ENCODE results near the gene PCSK4.
"Not testable (repeated sequence)": the region's sequence is repeated elsewhere in the genome, so short reads cannot be mapped to it uniquely, and the experiment has no call there.

Gene PCSK4

GRCh38 chr19:1503925-1504773, 14.0 kb upstream of the PCSK4 start:
- in situ Hi-C loops (cut with HindIII; ENCODE audit: low sequenced_read_pairs) = no loop called here
- no peak for TF ChIP-seq CTCF (IDR thresholded peaks at IDR 0.05; ENCODE audit: low read depth, low read length)
- no peak for DNase-seq (ENCODE audit: low read depth, low spot score)
- no peak overlapping the region for H3K4me3 ChIP-seq (ENCODE audit: low read depth, low read length)

- no peak overlapping the region for H3K4me3 ChIP-seq (ENCODE audit: low read depth, low read length)
- in situ Hi-C loops (cut with HindIII; ENCODE audit: low sequenced_read_pairs) = no loop called here
- DNase-seq (ENCODE audit: low read depth, low spot score) = no peak
- peak; percentile 73 for TF ChIP-seq CTCF (IDR thresholded peaks at IDR 0.05; ENCODE audit: low read depth, low read length)
Measured at GRCh38 chr19:1503089-1503924, 13.2 kb upstream of the PCSK4 start.

- in situ Hi-C loops (cut with HindIII; ENCODE audit: low sequenced_read_pairs) = no loop called here
- no peak for TF ChIP-seq CTCF (IDR thresholded peaks at IDR 0.05; ENCODE audit: low read depth, low read length)
- DNase-seq (ENCODE audit: low read depth, low spot score) = no peak
- no peak overlapping the region for H3K4me3 ChIP-seq (ENCODE audit: low read depth, low read length)
Measured at GRCh38 chr19:1502433-1503088, 12.4 kb upstream of the PCSK4 start.

GRCh38 chr19:1501200-1501595, 11.0 kb upstream of the PCSK4 start:
- in situ Hi-C loops (cut with HindIII; ENCODE audit: low sequenced_read_pairs) = no loop called here
- H3K4me3 ChIP-seq (ENCODE audit: low read depth, low read length) = no peak overlapping the region
- TF ChIP-seq CTCF (IDR thresholded peaks at IDR 0.05; ENCODE audit: low read depth, low read length) = no peak
- no peak for DNase-seq (ENCODE audit: low read depth, low spot score)

GRCh38 chr19:1499231-1499630, 9.1 kb upstream of the PCSK4 start:
- DNase-seq (ENCODE audit: low read depth, low spot score); H3K4me3 ChIP-seq (ENCODE audit: low read depth, low read length); in situ Hi-C loops (cut with HindIII; ENCODE audit: low sequenced_read_pairs): not testable (repeated sequence)

GRCh38 chr19:1497578-1498235, 7.6 kb upstream of the PCSK4 start:
- H3K4me3 ChIP-seq (ENCODE audit: low read depth, low read length) = no peak overlapping the region
- in situ Hi-C loops (cut with HindIII; ENCODE audit: low sequenced_read_pairs) = no loop called here
- no peak for DNase-seq (ENCODE audit: low read depth, low spot score)
- no peak for TF ChIP-seq CTCF (IDR thresholded peaks at IDR 0.05; ENCODE audit: low read depth, low read length)

Measured in astrocyte of the spinal cord (primary cell).